Measurements from ENCODE around the gene PLXNA4.

DNA sequence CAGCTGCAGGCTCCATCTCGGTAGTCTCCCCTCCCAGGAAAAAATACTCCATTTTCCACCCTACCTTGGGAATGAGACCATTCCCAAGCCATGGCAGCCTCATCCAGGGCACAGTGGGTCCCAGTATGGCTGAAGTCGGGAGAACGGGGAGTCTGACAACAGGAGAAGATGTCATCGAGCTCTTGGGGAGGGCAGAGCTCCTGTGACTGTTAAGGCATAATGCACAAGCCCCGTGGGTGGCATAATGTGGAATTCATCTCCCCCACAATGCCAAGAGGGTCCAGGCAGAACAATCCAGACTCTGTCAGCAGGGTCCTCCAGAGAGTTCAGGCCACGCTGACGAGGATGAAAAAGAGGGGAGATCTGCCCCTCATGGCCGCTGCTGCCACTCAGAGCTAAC, 279.4 kb downstream of the PLXNA4 start:
- TF ChIP-seq TAF1 (IDR thresholded peaks at IDR 0.05; ENCODE audit: low read depth, low read length) (no peak), POLR2A (IDR thresholded peaks at IDR 0.05; ENCODE audit: low read depth, low read length) (no peak), SPI1 (IDR thresholded peaks at IDR 0.05; ENCODE audit: low read depth, low read length) (no peak), POLR2AphosphoS5 (IDR thresholded peaks at IDR 0.05; ENCODE audit: low read depth, low read length) (no peak)
